Embryonic facial prominence (tissue), 1 donor: Measurements from ENCODE around the gene PROCA1.
"Not testable (repeated sequence)": the region's sequence is repeated elsewhere in the genome, so short reads cannot be mapped to it uniquely, and the experiment has no call there.

Source experiments
- DNase-seq: peaks from one replicate; pipeline ENCODE4 v3.0.0-alpha.2; 2016; ENCODE audit errors: extremely low spot score

PROCA1 gene

DNA sequence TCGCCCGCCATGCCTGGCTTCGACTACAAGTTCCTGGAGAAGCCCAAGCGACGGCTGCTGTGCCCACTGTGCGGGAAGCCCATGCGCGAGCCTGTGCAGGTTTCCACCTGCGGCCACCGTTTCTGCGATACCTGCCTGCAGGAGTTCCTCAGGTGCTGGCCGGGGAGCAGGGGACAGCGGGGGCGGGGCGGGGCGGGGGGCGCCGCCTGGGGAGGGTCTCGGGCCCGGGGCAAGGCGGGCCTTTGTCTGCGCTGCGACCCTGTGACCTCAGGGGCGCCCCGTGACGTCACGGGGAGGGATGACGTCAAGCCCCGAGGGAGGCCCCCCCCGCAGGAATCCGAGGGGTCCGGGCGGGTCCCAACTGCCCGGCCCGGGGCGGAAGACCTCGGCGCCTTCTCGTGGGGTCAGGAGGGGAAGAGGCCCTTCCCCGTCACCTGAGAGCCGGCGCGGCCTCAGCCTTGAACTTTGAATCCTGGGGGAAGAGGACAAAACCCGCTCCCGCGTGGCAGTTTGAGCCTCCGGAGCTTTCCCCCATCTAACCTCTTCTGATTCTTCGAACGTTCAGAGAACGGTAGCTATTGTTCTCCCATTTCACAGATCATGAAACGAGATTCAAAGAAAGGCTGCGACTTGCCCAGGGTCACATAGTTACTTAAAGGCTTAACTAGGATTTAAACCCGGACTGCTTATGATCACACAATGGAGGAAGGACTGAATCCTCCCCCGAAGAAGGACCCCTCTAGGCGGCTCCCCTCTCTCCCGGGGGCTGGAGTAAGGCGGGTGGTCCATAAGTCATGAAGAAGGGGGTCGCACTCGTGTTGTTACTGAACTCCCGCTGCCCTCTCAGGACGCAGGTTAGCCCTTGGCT is 32.6 kb upstream of the PROCA1 start:
- peak; percentile 23 for DNase-seq

DNA sequence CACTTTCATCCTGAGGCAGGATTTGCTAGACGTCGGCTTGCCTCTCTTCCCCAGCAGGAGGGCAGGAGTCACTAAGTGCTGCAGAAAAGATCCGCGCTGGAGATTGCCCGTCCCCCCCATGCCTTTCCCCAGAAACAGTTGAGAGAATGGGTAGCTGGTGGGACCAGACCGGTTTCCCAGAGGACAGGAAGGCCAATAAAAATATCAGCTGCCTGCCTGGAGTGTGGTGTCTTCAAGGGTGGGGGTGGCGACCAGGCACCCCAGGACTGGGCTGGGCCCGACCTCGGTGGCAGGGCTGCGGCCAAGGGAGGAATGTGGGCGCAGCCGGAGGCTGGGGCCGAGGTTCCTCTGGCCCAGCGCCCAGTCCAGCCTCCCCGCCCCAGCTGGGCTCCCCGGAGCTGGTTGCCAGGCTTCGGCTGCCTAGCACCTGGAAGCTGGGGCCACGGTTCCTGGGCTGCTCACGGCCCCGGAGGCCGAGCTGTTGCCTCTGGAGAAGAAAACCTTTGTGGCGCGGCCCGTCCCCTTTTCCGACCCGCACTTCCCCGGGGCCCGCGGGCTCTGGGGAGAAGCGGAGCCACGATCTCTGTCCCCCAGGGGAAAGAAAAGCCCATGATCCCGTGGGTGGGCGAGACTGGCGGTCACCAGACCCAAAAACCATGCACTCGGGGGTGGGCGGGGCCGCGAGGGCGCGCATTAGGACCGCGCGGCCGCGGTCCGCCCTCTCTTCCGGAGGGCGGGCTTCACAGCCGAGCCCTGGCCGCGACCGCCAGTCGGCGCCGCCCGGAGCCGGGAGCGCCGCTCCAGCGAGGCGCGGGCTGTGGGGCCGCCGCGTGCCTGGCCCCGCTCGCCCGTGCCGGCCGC is 31.8 kb upstream of the PROCA1 start, which contains the start of gene TRAF4:
Gene TRAF4 (plus strand): TSS at position 769 of the 861 bp plus-strand sequence. CDS start 102 bp downstream, outside the sequence.
- peak; percentile 44 for DNase-seq

DNA sequence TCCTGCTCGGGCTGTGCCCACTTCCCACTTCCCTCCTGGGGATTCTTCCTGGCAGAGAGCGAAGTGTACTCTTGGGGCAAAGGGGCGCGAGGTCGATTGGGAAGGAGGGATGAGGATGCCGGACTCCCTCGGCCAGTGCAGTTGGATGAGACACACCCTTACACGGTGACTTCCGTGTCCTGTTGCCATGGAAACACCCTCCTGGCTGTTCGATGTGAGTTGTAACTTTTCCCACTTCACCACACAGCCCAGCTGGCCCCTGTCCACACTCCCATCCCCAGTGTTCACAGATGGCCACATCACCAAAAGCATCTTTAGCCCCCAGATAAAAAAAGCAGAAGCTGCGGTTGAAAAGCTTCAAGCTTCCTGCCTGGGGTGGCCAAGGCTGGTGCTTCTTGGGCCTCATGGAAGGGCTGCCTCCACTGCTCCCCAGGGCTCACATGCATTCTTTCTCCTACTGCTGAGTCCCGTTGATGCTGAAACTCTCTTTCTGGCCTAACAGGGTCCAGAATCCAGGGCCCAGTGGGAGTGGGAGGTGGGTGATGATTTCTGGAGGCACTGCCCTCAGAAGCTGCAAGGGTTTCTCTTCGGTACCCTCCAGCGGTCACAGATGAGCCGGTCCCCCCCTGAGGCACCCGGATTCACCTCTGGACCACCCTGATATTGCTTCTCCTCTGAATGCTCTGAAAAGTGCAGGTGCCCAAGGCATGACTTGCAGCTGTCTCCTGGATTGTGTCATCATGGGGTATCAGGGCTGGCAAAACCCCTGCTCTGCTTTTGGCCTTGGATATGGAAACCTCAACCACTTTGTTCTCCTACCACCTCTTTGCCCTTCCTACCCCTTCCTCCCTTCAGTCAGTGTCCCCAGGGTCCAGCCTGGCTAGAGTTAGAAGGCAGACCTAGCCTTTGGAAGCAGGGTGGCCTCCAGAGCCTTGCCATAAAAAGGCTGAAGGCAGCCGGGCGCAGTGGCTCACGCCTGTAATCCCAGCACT is 30.0 kb upstream of the PROCA1 start:
- no peak for DNase-seq

DNA sequence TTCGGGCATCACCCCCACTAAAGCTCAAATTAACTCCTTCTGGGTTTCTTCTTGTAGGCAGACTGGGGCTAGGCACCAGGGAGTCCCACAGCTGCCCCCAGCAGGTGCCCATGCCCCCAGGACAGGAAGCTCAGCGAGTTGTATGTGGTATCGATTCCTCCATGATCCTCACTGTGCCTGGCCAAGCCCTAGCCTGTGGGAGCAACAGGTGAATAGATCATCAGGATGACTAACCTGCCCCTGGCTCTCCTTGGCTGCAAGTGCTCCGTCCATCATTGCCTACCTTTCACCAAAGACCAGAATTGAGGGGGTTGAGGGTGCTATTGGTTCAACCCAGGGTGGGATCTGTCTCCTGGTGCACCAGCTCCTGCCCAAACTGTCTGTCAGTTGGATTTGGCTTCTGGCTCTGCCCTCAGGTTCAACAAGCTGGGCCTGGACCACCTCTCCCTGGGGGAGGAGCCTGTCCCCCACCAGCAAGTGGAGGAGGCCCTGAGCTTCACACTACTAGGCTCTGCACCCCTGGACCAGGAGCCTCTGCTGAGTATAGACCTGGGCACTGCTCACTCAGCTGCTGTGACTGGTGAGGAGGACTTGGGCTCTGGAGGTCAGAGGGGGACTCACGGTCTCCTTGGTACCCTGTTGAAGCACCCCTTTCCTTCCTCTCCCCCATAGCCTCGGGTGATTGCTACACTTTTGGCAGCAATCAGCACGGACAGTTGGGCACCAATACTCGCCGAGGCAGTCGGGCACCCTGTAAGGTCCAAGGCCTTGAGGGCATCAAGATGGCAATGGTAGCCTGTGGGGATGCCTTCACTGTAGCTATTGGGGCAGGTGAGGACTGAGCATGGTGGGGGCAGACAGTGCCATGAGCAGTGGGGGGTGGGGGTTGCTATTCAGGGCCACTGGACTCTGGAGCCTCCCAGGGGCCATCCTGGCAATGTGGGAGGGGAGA is 29.0 kb upstream of the PROCA1 start:
- DNase-seq = no peak

DNA sequence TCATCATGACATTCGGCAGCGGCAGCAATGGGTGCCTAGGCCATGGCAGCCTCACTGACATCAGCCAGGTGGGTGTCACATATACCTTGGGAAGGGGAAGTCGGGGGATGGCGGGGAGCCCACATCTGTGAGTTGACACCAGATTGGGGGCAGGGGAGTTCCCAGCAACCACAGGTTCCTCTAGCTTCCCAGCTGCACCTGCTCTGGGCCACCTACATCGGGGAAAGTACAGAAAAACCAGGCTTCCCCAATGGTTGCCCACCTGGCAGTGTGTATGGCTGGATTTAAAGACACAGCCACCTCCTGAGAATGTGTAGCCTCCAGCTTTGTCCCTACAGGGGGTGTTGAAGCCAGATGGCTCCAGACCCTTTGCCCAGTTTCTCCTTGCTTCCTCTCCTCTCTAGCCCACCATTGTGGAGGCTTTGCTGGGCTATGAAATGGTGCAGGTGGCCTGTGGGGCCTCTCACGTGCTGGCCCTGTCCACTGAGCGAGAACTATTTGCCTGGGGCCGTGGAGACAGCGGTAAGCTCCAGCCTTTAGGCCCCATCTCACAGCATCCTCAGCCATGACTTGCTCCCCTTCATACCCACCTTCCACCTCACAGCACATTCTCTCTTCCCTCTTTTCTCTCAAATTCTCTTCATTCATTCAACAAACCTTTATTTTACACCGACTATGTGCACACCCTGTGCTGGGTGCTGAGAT is 27.1 kb upstream of the PROCA1 start:
- no peak for DNase-seq

DNA sequence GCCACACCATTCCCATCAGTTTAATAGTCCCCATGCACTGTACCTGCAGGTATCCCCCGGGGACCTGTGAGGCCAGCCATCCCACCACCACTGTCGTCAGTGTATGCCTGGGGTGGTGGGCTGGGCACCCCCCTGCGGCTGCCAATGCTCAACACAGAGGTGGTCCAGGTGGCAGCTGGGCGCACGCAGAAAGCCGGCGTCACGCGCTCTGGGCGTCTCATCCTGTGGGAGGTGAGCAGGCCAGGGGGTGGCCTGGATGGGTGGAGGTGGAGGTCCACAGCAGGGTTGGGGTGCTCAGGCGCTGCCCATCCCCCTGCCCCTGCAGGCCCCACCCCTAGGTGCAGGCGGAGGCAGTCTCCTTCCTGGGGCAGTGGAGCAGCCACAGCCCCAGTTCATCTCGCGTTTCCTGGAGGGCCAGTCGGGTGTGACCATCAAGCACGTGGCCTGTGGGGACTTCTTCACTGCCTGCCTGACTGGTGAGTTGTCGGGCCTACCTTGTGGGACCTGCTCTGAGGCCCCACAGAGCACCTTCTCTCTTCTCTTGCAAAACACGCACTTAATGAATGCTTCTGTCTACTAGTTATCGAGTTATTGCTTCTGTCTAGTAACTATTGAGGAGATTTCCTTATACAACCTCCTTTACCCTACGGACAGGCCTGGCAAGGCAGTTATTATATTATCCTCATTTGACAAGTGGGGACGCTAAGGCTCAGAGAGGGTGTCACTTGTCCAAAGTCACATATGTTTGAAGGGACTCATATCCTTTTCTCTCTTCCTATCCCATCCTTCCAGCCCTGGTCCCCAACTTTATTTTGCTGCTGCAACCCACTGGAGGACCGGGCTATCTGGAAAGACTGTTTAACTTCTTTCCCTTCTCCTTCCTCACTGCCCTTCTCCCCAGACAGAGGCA is 26.3 kb upstream of the PROCA1 start:
- no peak for DNase-seq

DNA sequence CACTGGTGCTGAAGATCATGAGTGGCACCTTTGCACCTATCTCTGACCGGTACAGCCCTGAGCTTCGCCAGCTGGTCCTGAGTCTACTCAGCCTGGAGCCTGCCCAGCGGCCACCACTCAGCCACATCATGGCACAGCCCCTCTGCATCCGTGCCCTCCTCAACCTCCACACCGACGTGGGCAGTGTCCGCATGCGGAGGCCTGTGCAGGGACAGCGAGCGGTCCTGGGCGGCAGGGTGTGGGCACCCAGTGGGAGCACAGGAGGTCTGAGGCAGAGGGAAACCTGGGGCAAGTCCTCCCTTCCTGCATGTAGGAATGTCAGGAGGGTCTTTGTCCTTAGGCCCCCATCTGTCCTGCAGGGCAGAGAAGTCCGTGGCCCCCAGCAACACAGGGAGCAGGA is 25.6 kb upstream of the PROCA1 start:
- no peak for DNase-seq

DNA sequence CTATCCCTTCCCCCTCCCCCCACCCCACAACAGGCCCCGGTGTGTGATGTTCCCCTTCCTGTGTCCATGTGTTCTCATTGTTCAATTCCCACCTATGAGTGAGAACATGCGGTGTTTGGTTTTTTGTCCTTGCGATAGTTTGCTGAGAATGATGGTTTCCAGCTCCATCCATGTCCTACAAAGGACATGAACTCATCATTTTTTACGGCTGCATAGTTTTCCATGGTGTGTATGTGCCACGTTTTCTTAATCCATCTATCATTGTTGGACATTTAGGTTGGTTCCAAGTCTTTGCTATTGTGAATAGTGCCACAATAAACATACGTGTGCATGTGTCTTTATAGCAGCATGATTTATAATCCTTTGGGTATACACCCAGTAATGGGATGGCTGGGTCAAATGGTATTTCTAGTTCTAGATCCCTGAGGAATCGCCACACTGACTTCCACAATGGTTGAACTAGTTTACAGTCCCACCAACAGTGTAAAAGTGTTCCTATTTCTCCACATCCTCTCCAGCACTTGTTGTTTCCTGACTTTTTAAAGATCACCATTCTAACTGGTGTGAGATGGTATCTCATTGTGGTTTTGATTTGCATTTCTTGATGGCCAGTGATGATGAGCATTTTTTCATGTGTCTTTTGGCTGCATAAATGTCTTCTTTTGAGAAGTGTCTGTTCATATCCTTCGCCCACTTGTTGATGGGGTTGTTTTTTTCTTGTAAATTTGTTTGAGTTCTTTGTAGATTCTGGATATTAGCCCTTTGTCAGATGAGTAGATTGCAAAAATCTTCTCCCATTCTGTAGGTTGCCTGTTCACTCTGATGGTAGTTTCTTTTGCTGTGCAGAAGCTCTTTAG is 24.5 kb upstream of the PROCA1 start:
- DNase-seq = not testable (repeated sequence)

DNA sequence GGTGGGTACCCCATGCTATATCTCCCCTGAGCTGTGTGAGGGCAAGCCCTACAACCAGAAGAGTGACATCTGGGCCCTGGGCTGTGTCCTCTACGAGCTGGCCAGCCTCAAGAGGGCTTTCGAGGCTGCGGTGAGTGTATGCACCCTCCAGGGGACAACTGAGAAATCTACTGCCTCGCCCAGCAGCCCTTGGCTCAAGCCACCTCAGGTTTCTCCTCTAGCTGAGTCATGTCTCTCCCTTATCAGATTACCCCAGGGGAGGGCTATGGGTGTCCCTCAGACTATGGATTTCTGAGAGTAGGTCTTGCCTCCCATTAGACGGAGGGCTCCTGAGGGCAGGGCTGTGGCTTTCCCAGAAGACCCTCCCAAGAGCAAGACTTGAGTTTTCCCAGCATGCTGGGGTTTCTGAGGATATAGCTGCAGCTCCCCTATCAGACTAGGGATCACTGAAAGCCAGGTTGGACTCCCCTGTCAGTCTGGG is 23.6 kb upstream of the PROCA1 start:
- DNase-seq = no peak

DNA sequence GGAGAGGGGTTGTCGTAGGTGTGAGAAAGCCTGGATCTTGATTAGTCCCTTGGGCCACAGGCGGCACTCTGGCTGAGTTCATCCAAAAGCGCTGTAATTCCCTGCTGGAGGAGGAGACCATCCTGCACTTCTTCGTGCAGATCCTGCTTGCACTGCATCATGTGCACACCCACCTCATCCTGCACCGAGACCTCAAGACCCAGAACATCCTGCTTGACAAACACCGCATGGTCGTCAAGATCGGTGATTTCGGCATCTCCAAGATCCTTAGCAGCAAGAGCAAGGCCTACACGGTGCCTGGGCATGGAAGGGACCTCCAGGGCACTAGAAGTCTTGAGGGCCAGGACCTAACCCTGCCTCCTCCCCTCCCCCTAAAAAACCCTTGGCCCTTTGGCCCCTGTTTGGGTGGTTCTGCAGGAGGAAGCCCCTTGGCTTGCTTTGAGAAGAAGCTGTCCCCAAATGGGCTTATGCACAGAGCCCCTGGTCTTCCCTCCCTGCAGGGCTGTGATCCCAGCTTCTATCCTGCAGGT is 23.1 kb upstream of the PROCA1 start:
- no peak for DNase-seq

DNA sequence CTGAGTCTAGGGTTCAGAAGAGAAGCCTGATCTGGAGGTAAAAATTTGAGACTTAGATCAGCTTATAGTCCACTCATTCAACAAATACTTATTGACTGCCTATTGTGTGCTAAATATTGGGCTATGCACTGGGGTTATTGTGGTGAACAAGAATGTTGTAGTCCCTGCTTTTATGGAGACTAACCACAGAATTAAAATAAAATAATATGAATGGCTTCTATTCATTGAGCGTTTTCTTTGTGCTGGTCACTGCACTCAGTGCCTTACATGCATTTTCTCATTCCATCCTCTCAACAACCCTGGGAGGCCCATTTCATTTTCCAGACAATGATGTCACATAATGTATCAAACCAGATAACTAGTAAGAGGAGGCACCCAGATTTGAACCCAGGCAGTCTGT is 21.7 kb upstream of the PROCA1 start:
- DNase-seq = no peak

DNA sequence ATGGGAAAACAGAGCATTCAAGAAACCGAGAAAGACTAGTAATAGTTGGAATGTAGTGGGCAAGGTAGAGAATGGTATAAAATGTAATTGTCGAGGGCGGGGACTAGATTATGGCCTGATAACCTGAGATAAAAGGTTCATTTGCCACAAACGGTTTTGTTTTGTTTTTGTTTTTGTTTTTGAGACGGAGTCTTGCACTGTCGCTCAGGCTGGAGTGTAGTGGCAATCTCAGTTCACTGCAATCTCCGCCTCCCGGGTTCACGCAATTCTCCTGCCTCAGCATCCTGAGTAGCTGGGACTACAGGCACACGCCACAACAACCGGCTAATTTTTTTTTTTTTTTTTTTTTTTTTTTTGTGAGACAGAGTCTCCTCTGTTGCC is 18.3 kb upstream of the PROCA1 start:
- DNase-seq = no peak

DNA sequence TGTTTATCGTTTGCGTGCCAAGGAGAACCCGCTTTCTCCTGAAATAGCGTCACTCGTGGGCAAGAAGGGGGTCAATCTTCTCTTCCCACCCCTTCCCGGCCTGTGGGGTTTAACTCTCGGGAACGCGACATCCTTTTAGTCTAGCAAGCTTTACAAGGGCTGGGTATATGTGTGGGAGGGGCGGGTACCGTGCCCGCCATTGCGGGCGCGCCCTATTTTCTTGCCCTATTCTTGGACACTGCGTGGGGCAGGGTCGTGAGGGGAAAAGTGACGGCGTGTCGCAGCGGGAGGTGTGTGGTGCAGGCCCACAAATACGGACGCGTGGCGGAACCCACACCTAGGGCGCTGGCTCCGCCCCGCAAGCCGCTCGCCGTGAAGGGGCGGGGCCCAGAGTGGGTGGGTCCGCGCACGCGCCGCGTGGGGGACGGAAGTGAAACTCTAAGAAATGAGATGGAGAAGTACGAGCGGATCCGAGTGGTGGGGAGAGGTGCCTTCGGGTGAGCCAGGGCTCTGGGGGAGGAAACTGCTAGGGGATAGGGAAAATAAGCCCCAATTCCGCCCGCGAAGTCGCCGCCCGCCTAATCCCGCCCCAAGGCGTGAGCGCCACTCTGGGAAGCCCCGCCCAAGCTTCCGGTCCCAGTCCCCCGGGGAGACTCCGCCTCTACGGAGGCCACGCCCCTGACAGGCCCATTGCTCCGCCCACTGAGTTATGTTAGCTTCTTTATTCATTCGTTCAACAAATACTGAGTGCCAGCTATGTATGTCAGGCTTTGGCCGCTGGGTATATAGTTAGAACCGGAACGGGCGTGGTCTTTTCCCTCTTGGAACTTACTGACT is 16.9 kb upstream of the PROCA1 start, which contains the start of gene NEK8:
Gene NEK8 (plus strand): TSS at position 425 of the 837 bp plus-strand sequence. CDS start 26 bp downstream, at position 451.
- peak; percentile 90 for DNase-seq

DNA sequence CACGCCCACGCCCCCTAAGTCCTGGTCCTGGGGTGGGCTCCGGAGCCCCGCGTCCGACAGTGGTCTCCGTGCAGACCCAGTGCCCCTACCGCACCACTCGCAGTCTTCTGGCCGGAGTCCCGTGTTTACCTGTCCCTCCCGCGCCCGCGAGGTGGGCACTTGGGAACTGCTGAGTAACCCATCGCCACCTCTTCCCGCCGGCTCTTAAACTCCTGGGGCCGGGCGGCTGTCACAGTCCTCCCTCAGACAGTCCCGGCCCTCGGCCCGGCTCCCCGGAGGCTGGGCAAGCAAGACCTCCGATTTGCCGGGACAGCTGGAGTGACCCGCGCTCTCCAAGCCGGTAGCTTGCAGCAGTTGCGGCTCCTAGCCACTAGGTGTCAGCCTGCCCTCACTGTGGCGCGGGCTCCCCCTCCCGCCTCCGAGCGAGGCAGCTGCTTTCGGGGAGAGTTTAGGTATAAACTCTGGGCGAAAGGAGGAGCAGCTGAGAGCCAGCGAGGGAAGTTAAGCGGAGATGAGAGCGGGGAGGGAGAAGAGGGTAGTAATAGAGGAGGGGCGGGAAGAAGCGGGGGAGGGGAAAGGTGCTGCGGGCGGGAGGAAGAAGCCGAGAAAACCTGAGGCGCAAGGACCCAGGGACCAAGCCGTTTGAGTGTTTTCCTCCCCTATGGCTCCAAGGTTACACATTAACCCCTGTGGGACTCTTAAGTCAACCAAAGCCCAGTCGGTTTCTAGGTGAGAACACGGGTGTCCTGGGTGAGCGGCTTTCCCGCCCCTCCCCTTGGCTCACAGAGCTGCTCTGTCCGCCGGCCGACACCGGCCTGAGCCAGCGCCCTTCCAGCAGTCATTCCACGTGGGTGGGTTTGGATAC is 15.2 kb upstream of the PROCA1 start:
- DNase-seq = peak; percentile 87

DNA sequence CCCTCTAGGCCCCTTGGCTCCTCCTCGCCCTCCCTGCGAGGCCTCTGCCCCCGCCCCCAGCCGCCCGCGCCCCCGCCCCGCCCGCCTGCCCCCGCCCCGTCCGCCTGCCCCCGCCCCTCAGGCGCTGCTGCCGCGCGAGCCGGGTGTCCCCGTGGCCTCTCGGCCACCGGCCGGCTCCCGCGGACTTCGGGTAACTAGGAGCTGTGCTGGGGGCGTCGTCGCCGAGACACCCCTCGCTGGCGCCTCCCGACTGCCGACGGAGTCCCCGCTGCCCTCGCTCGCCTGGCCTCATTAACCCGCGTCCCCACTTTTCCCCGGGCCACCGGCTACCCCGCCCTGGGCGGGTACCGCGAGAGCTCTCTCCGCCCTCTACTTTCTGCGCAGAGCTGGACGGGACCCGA is 14.5 kb upstream of the PROCA1 start, which contains the start of gene TLCD1:
Gene TLCD1 (minus strand): TSS at position 8 of the 401 bp plus-strand sequence. CDS start 136 bp downstream, outside the sequence.
- DNase-seq = peak; percentile 16
